ENCODE measurements around the gene NOS3.

GRCh38 chr7:150956395-150957132, 34.3 kb upstream of the NOS3 start:
- TF ChIP-seq, protein P1, sequence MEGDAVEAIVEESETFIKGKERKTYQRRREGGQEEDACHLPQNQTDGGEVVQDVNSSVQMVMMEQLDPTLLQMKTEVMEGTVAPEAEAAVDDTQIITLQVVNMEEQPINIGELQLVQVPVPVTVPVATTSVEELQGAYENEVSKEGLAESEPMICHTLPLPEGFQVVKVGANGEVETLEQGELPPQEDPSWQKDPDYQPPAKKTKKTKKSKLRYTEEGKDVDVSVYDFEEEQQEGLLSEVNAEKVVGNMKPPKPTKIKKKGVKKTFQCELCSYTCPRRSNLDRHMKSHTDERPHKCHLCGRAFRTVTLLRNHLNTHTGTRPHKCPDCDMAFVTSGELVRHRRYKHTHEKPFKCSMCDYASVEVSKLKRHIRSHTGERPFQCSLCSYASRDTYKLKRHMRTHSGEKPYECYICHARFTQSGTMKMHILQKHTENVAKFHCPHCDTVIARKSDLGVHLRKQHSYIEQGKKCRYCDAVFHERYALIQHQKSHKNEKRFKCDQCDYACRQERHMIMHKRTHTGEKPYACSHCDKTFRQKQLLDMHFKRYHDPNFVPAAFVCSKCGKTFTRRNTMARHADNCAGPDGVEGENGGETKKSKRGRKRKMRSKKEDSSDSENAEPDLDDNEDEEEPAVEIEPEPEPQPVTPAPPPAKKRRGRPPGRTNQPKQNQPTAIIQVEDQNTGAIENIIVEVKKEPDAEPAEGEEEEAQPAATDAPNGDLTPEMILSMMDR (IDR thresholded peaks at IDR 0.05; ENCODE audit: poor library complexity, severe bottlenecking), result no peak
- TF ChIP-seq EZH2 (IDR thresholded peaks at IDR 0.05; ENCODE audit: borderline replicate concordance, insufficient read depth, low read length, poor library complexity, severe bottlenecking) (no peak), POLR2AphosphoS5 (IDR thresholded peaks at IDR 0.05) (no peak), RAD21 (conservative IDR thresholded peaks at IDR 0.05) (no peak), EP300 (conservative IDR thresholded peaks at IDR 0.05; ENCODE audit: poor library complexity, severe bottlenecking) (no peak), TAF1 (IDR thresholded peaks at IDR 0.05; ENCODE audit: low read depth) (no peak), REST (IDR thresholded peaks at IDR 0.05; ENCODE audit: borderline replicate concordance) (no peak), SMC3 (conservative IDR thresholded peaks at IDR 0.05; ENCODE audit: poor library complexity) (no peak), MXI1 (conservative IDR thresholded peaks at IDR 0.05; ENCODE audit: poor library complexity, severe bottlenecking) (no peak)
